Fibroblast of villous mesenchyme (primary cell): ENCODE measurements around the gene DENND6B. TPM values are rescaled to one million over a fixed set of nuclear protein-coding genes. Genes with fewer than 3 reads are reported as not detected.
"Not testable (repeated sequence)": the region's sequence is repeated elsewhere in the genome, so short reads cannot be mapped to it uniquely, and the experiment has no call there.

Experiments used
- DNase-seq: peaks from one replicate; pipeline ENCODE4 v3.0.0-alpha.2; 2010; ENCODE audit warnings: low read depth
- H3K4me3 ChIP-seq: 2 replicates; pipeline ENCODE4 v1.5.1; 2011; ENCODE audit warnings: low read depth, mild to moderate bottlenecking, low read length
- CTCF ChIP-seq: IDR thresholded peaks from 2 replicates; pipeline ENCODE4 v1.5.1; 2012; ENCODE audit warnings: low read depth, mild to moderate bottlenecking, low read length; ENCODE audit not compliant: insufficient read depth
- total RNA-seq: library from RNA; depleted of rRNA; stranded (reverse); fragments of >200 nt; gene quantifications from 2 replicates; pipeline ENCODE4 v1.2.3, GENCODE V29; 2012

Gene DENND6B, protein sequence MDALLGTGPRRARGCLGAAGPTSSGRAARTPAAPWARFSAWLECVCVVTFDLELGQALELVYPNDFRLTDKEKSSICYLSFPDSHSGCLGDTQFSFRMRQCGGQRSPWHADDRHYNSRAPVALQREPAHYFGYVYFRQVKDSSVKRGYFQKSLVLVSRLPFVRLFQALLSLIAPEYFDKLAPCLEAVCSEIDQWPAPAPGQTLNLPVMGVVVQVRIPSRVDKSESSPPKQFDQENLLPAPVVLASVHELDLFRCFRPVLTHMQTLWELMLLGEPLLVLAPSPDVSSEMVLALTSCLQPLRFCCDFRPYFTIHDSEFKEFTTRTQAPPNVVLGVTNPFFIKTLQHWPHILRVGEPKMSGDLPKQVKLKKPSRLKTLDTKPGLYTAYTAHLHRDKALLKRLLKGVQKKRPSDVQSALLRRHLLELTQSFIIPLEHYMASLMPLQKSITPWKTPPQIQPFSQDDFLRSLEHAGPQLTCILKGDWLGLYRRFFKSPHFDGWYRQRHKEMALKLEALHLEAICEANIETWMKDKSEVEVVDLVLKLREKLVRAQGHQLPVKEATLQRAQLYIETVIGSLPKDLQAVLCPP
- total RNA-seq, result 2.3 and 2.6 TPM in 2 replicates

- TF ChIP-seq CTCF, result peak; percentile 29
- H3K4me3 ChIP-seq, result peak within 1 kb of the TSS; percentile 66
- DNase-seq, result peak; percentile 76
These were observed at the start of gene DENND6B for GRCh38 chr22:50326956-50327710. Gene DENND6B, minus strand, starts transcription at chr22:50327012. Its CDS starts 24 bp downstream, at chr22:50326988.

DNA sequence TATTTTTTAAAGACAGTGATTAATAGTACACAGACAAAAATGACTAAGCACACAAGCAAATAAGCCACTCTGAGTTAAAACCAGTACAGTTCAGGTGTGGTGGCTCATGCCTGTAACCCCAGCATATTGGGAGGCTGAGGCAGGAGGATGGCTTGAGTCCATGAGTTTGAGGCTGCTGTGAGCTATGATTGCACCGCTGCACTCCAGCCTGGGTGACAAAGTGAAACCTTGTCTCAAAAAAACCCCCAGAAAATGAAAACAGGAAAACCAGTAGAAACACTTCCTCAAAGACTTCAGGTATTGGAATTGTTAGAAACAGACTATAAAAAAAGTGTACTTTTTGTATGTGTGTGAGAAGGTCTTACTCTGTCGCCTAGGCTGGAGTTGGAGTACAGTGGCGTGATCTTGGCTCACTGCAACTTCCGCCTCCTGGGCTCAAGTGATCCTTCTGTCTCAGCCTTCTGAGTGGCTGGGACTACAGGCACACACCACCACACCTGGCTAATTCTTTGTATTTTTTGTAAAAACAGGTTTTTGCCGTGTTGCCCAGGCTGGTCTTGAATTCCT, 49.4 kb upstream of the DENND6B start:
- no peak overlapping the region for H3K4me3 ChIP-seq
- no peak for TF ChIP-seq CTCF
- no peak for DNase-seq

GRCh38 chr22:50371101-50371648, 44.4 kb upstream of the DENND6B start:
- no peak for DNase-seq
- TF ChIP-seq CTCF, result no peak
- no peak overlapping the region for H3K4me3 ChIP-seq

DNA sequence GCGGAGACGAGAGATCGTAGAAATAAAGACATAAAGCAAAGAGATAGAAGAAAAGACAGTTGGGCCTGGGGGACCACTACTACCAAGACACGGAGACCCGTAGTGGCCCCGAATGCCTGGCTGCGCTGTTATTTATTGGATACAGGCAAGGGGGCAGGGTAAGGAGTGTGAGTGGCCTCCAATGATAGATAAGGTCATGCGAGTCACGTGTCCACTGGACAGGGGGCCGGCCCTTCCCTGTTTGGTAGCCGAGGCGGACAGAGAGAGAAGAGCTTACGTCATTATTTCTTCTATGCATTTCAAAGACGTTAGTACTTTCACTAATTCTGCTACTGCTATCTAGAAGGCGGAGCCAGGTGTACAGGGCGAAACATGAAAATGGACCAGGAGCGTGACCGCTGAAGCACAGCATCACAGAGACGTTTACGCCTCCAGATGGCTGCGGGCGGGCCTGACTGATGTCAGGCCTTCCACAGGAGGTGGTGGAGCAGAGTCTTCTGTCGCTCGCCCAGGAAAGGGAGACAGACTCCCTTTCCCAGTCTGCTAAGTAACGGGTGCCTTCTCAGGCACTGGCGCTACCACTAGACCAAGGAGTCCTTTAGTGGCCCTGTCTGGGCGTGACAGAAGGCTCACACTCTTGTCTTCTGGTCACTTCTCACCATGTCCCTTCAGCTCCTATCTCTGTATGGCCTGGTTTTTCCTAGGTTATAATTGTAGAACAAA, 41.1 kb upstream of the DENND6B start:
- no peak for DNase-seq
- no peak overlapping the region for H3K4me3 ChIP-seq
- TF ChIP-seq CTCF, result no peak

DNA sequence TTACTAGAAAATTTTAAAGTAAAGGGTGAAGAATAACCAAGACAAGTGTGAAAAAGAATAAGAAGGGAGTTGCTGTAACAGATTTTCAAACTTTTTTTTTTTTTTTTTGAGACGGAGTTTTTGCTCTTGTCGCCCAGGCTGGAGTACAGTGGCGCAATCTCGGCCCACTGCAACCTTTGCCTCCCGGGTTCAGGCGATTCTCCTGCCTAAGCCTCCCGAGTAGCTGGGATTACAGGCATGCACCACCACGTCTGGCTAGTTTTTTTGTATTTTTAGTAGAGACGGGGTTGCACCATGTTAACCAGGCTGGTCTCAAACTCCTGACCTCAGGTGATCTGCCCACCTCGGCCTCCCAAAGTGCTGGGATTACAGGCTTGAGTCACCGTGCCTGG, 37.0 kb upstream of the DENND6B start:
- not testable (repeated sequence) for H3K4me3 ChIP-seq, DNase-seq

- no peak for DNase-seq
- no peak for TF ChIP-seq CTCF
- no peak overlapping the region for H3K4me3 ChIP-seq
These were observed 36.5 kb upstream of the DENND6B start for GRCh38 chr22:50363166-50363802.
